ENCODE data around the gene CYTIP. TPM values are rescaled to one million over a fixed set of nuclear protein-coding genes. Genes with fewer than 3 reads are reported as not detected.

Gene CYTIP
- total and polyA plus RNA-seq, 2 of the 4 experiments (the other 2 are of a cell fraction), result not detected

DNA sequence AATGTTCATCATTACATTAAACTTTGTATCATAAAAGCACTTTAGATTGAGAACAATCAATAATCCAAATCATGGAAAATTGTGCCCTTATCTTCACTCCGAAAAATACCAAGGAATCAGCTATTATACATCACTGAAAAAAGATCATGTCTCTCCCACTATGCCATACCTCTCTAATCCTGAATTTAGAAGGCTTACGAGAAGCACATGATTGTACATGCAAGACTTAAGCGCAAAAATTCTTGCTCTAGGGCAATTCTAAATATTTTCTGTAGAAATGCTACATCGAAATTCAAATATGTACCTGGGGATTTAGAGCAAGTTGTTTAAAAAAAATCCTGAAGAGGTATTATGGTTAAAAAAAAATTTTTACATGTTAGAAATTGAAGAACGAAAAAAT lies 1.3 kb downstream of the CYTIP start:
- H2AK5ac ChIP-seq (ENCODE audit: low read depth, low read length), result no peak overlapping the region

More for the DNA sequence above, 1.3 kb downstream of the CYTIP start:
- Histone ChIP-seq H3K18ac (ENCODE audit: low read depth, low read length) (no peak overlapping the region), H4K8ac (ENCODE audit: low read depth in 2 of 2, low read length in 2 of 2) (no peak overlapping the region), H4K20me1 (ENCODE audit: insufficient read depth, low read length) (no peaks in the 10 kb centered on the region), H2BK20ac (ENCODE audit: low read depth, low read length) (no peak overlapping the region), H3K4me2 (ENCODE audit: low read depth, low read length) (no peak overlapping the region), H4K91ac (ENCODE audit: insufficient read depth, low read depth, low read length) (no peak overlapping the region), H4K5ac (ENCODE audit: low read depth, low read length) (no peak overlapping the region), H3K4me3 (ENCODE audit: insufficient read depth, low read depth, low read length) (no peak overlapping the region), H3K23ac (ENCODE audit: low read depth, low read length) (no peak overlapping the region), H3K14ac (replicated peaks; ENCODE audit: low read depth, low read length) (no peak overlapping the region), H3K9ac (ENCODE audit: low read depth, low read length) (no peak overlapping the region), H2BK15ac (ENCODE audit: low read depth, low read length) (no peak overlapping the region), H3K9me3 (ENCODE audit: control insufficient read depth, insufficient read depth, low read length) (no peaks in the 10 kb centered on the region), H2BK120ac (ENCODE audit: low read depth, low read length) (no peak overlapping the region), H3K9me1 (ENCODE audit: insufficient read depth, low read length) (no peaks in the 10 kb centered on the region), H2BK5ac (ENCODE audit: low read depth, low read length, poor library complexity, severe bottlenecking) (no peak overlapping the region), H3K4me1 (ENCODE audit: control insufficient read depth, insufficient read depth, low read length) (no peaks in the 10 kb centered on the region), H2AK9ac (replicated peaks; ENCODE audit: low read depth, low read length, poor library complexity) (no peak overlapping the region), H2AFZ (replicated peaks; ENCODE audit: low read length, poor library complexity) (no peak overlapping the region), H3K27ac (ENCODE audit: insufficient read depth, low read length) (no peak overlapping the region), H3K27me3 (ENCODE audit: control insufficient read depth, insufficient read depth, low read length) (peaks cover 2% of the 10 kb centered on the region; the same call in 1 of the 2 replicates), H3K36me3 (ENCODE audit: control insufficient read depth, insufficient read depth, low read length) (no peaks in the 10 kb centered on the region), H3K56ac (ENCODE audit: extremely low read depth, insufficient read depth, low read length) (no peak overlapping the region), H3K4ac (ENCODE audit: low read depth, low read length) (no peak overlapping the region), H3K79me1 (ENCODE audit: low read depth in 1 of 2, low read length in 2 of 2) (no peaks in the 10 kb centered on the region)
- BruUV-seq (replicated peaks), result no TSS peak
- CTCF ChIA-PET, result no interaction called here
- WGBS, 2 experiments (ENCODE audit: extremely low coverage in 2 of 2, insufficient read length in 1 of 2), result no CpG with 5 or more reads among the region's 5 CpGs
- POLR2A ChIA-PET (ENCODE audit: unreplicated experiment), result no interaction called here
- DNase-seq (no peak), ATAC-seq (ENCODE audit: low read depth) (no peak)
- TF ChIP-seq MAFK (IDR thresholded peaks at IDR 0.05; ENCODE audit: low read depth, low read length) (no peak), BHLHE40 (IDR thresholded peaks at IDR 0.05; ENCODE audit: low read depth, low read length) (no peak), RAD21 (IDR thresholded peaks at IDR 0.05; ENCODE audit: low read length) (no peak), MXI1 (IDR thresholded peaks at IDR 0.05; ENCODE audit: borderline replicate concordance, low read depth, low read length) (no peak), SMC3 (IDR thresholded peaks at IDR 0.05; ENCODE audit: low read depth, low read length) (no peak), NFE2L2 (IDR thresholded peaks at IDR 0.05; ENCODE audit: low read depth, low read length) (no peak), CHD1 (IDR thresholded peaks at IDR 0.05; ENCODE audit: low read depth, low read length) (no peak), RFX5 (IDR thresholded peaks at IDR 0.05; ENCODE audit: low read depth, low read length) (no peak), CEBPB (IDR thresholded peaks at IDR 0.05; ENCODE audit: low read depth, low read length) (no peak), FOS (IDR thresholded peaks at IDR 0.05; ENCODE audit: low read depth, low read length) (no peak), POLR2A (IDR thresholded peaks at IDR 0.05; ENCODE audit: low read depth, low read length) (no peak), RCOR1 (IDR thresholded peaks at IDR 0.05; ENCODE audit: insufficient replicate concordance, low read length) (no peak), USF2 (IDR thresholded peaks at IDR 0.05; ENCODE audit: low read depth, low read length) (no peak), MAZ (IDR thresholded peaks at IDR 0.05; ENCODE audit: borderline replicate concordance, low read depth, low read length) (no peak)
- TF ChIP-seq, protein P1, sequence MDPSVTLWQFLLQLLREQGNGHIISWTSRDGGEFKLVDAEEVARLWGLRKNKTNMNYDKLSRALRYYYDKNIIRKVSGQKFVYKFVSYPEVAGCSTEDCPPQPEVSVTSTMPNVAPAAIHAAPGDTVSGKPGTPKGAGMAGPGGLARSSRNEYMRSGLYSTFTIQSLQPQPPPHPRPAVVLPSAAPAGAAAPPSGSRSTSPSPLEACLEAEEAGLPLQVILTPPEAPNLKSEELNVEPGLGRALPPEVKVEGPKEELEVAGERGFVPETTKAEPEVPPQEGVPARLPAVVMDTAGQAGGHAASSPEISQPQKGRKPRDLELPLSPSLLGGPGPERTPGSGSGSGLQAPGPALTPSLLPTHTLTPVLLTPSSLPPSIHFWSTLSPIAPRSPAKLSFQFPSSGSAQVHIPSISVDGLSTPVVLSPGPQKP (IDR thresholded peaks at IDR 0.05; ENCODE audit: borderline replicate concordance, low read depth, low read length), result no peak
- TF ChIP-seq, protein P2, sequence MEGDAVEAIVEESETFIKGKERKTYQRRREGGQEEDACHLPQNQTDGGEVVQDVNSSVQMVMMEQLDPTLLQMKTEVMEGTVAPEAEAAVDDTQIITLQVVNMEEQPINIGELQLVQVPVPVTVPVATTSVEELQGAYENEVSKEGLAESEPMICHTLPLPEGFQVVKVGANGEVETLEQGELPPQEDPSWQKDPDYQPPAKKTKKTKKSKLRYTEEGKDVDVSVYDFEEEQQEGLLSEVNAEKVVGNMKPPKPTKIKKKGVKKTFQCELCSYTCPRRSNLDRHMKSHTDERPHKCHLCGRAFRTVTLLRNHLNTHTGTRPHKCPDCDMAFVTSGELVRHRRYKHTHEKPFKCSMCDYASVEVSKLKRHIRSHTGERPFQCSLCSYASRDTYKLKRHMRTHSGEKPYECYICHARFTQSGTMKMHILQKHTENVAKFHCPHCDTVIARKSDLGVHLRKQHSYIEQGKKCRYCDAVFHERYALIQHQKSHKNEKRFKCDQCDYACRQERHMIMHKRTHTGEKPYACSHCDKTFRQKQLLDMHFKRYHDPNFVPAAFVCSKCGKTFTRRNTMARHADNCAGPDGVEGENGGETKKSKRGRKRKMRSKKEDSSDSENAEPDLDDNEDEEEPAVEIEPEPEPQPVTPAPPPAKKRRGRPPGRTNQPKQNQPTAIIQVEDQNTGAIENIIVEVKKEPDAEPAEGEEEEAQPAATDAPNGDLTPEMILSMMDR (conservative IDR thresholded peaks at IDR 0.05; ENCODE audit: low read depth, low read length), result no peak
- dilution Hi-C loops (cut with HindIII; ENCODE audit: low sequenced_read_pairs, unreplicated experiment), result no loop called here
- intact Hi-C loops (cut with micrococcal nuclease), result no loop called here
- in situ Hi-C loops (cut with MboI; ENCODE audit: low sequenced_read_pairs), result no loop called here
